Astrocyte (in vitro differentiated cells and primary cell): Measurements from ENCODE around the gene SARNP. TPM values are rescaled to one million over a fixed set of nuclear protein-coding genes. Genes with fewer than 3 reads are reported as not detected.

Experiments
- DNase-seq: peaks from one replicate; pipeline ENCODE4 v3.0.0-alpha.2; 2010; ENCODE audit warnings: low read depth
- FAIRE-seq: peaks from 2 replicates; lab custom pipeline; 2011; peaks lifted over from hg19 to GRCh38; lab: Jason Lieb, UNC
- H2AFZ ChIP-seq: 2 replicates; pipeline ENCODE4 v1.6.0; 2012; ENCODE audit warnings: low read depth, low read length, inconsistent platforms
- H3K27ac ChIP-seq: 2 replicates; pipeline ENCODE4 v1.5.1; 2011; ENCODE audit warnings: low read depth, low read length, inconsistent platforms
- H3K27me3 ChIP-seq: 2 replicates; pipeline ENCODE4 v1.6.0; 2011; ENCODE audit warnings: low read length, inconsistent platforms; ENCODE audit not compliant: insufficient read depth
- H3K36me3 ChIP-seq: 2 replicates; pipeline ENCODE4 v1.5.1; 2011; ENCODE audit warnings: low read length, inconsistent platforms; ENCODE audit not compliant: insufficient read depth
- H3K4me1 ChIP-seq: 2 replicates; pipeline ENCODE4 v1.5.1; 2011; ENCODE audit warnings: low read length, inconsistent platforms; ENCODE audit not compliant: insufficient read depth
- H3K4me2 ChIP-seq: 2 replicates; pipeline ENCODE4 v1.6.0; 2012; ENCODE audit warnings: low read length, inconsistent platforms
- H3K4me3 ChIP-seq: 2 replicates; pipeline ENCODE4 v1.5.1; 2011; ENCODE audit warnings: low read depth, mild to moderate bottlenecking, low read length, inconsistent platforms; ENCODE audit not compliant: insufficient read depth
- H3K79me2 ChIP-seq: 2 replicates; pipeline ENCODE4 v1.6.0; 2012; ENCODE audit warnings: mild to moderate bottlenecking, low read length, inconsistent platforms; ENCODE audit not compliant: insufficient read depth
- H3K9ac ChIP-seq: 2 replicates; pipeline ENCODE4 v1.6.0; 2012; ENCODE audit warnings: mild to moderate bottlenecking, low read length, inconsistent platforms
- H3K9me3 ChIP-seq: 2 replicates; pipeline ENCODE4 v1.5.1; 2012; ENCODE audit warnings: low read depth, mild to moderate bottlenecking, low read length, inconsistent platforms; ENCODE audit not compliant: insufficient read depth
- H4K20me1 ChIP-seq: 2 replicates; pipeline ENCODE4 v1.6.0; 2012; ENCODE audit warnings: low read length, inconsistent platforms; ENCODE audit not compliant: insufficient read depth
- H3K27ac Mint-ChIP-seq: one replicate; pipeline ENCODE4 v1.8.0; 2021; ENCODE audit warnings: mild to moderate bottlenecking, mixed read lengths; ENCODE audit not compliant: unreplicated experiment
- H3K27me3 Mint-ChIP-seq: one replicate; pipeline ENCODE4 v1.8.0; 2021; ENCODE audit warnings: low read depth, mixed read lengths; ENCODE audit not compliant: unreplicated experiment
- H3K36me3 Mint-ChIP-seq: one replicate; pipeline ENCODE4 v1.8.0; 2021; ENCODE audit warnings: low read depth, mixed read lengths; ENCODE audit not compliant: unreplicated experiment
- H3K4me1 Mint-ChIP-seq: one replicate; pipeline ENCODE4 v1.8.0; 2021; ENCODE audit warnings: low read depth, mixed read lengths; ENCODE audit not compliant: unreplicated experiment
- H3K4me3 Mint-ChIP-seq: one replicate; pipeline ENCODE4 v1.8.0; 2021; ENCODE audit warnings: mild to moderate bottlenecking, moderate library complexity, mixed read lengths; ENCODE audit not compliant: unreplicated experiment
- H3K9me3 Mint-ChIP-seq: one replicate; pipeline ENCODE4 v1.8.0; 2021; ENCODE audit warnings: mild to moderate bottlenecking, mixed read lengths; ENCODE audit not compliant: unreplicated experiment
- EZH2 ChIP-seq: IDR thresholded peaks from 2 replicates; pipeline ENCODE4 v1.6.1; 2012; ENCODE audit warnings: mild to moderate bottlenecking, low read length, inconsistent platforms; ENCODE audit not compliant: insufficient read depth
- total RNA-seq: library from RNA; stranded (reverse); gene quantifications from 2 replicates; pipeline ENCODE4 v1.2.1, GENCODE V29; 2021
- TF ChIP-seq, protein P1 (sequence below): IDR thresholded peaks from 2 replicates; pipeline ENCODE4 v1.5.1; 2011; ENCODE audit warnings: low read depth, mild to moderate bottlenecking, inconsistent platforms, low read length, moderate library complexity; ENCODE audit not compliant: insufficient read depth

Gene SARNP
- total RNA-seq, 1 donor from 2014 or later = 105 TPM

- H3K27ac Mint-ChIP-seq = peak overlapping the region; percentile 81
- Histone ChIP-seq H3K36me3 (no peaks in the 10 kb centered on the region), H3K9ac (peak overlapping the region; percentile 75), H3K27ac (no peak overlapping the region), H3K4me3 (peak overlapping the region; percentile 76), H3K4me2 (peak overlapping the region; percentile 100), H3K4me1 (peaks cover 14% of the 10 kb centered on the region), H4K20me1 (peaks cover 41% of the 10 kb centered on the region), H3K79me2 (peaks cover 10% of the 10 kb centered on the region), H2AFZ (peak overlapping the region; percentile 61), H3K27me3 (no peaks in the 10 kb centered on the region), H3K9me3 (no peaks in the 10 kb centered on the region)
- TF ChIP-seq, protein P1, sequence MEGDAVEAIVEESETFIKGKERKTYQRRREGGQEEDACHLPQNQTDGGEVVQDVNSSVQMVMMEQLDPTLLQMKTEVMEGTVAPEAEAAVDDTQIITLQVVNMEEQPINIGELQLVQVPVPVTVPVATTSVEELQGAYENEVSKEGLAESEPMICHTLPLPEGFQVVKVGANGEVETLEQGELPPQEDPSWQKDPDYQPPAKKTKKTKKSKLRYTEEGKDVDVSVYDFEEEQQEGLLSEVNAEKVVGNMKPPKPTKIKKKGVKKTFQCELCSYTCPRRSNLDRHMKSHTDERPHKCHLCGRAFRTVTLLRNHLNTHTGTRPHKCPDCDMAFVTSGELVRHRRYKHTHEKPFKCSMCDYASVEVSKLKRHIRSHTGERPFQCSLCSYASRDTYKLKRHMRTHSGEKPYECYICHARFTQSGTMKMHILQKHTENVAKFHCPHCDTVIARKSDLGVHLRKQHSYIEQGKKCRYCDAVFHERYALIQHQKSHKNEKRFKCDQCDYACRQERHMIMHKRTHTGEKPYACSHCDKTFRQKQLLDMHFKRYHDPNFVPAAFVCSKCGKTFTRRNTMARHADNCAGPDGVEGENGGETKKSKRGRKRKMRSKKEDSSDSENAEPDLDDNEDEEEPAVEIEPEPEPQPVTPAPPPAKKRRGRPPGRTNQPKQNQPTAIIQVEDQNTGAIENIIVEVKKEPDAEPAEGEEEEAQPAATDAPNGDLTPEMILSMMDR = no peak
- no peak for TF ChIP-seq EZH2
- H3K36me3 Mint-ChIP-seq = peaks cover 4% of the 10 kb centered on the region
- no peak for DNase-seq
- no peaks in the 10 kb centered on the region for H3K9me3 Mint-ChIP-seq
- peak overlapping the region; percentile 94 for H3K4me3 Mint-ChIP-seq
- H3K4me1 Mint-ChIP-seq = peaks cover 19% of the 10 kb centered on the region
- H3K27me3 Mint-ChIP-seq = no peaks in the 10 kb centered on the region
- FAIRE-seq = no peak
Observed at GRCh38 chr12:55744340-55745030, 73.0 kb downstream of the SARNP start.

DNA sequence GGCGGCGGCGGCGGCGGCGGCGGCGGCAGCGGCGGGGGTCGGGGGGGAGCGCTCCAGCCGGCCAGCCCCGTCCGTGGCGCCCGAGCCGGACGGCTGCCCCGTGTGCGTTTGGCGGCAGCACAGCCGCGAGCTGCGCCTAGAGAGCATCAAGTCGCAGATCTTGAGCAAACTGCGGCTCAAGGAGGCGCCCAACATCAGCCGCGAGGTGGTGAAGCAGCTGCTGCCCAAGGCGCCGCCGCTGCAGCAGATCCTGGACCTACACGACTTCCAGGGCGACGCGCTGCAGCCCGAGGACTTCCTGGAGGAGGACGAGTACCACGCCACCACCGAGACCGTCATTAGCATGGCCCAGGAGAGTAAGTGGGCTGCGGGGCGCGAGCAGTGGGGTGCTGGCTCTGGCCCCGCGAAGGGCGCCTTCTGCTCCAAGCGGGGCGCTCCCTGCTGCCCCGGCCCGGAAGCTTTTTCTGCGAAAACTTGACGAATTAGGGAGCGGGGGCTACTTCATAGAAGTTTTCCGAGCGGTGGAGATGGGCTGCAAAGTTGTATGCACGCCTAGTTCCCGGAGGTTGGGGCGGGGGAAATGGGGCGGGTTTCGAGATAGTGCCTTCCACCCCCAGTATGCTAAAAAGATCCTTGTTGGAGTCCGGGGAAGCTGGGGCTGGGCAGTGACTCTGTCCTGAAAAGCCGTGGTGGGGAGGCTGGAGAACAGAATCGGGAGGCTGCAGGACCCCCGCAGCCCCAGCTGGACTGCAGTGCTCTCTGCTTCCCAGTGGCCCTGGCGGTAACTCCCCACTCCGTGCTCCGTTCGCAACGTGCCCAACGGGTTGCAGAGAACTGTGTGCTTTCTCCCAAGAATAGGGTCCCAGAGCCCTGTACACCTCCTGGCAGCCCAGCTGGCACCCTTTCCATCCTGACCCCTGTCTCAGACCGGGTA lies 73.9 kb downstream of the SARNP start:
- DNase-seq (peak; percentile 47), FAIRE-seq (no peak)
- Histone ChIP-seq H3K4me2 (peak overlapping the region; percentile 100), H3K4me3 (peak overlapping the region; percentile 76), H3K36me3 (no peaks in the 10 kb centered on the region), H3K27ac (peak overlapping the region; percentile 18), H3K9me3 (no peaks in the 10 kb centered on the region), H2AFZ (peak overlapping the region; percentile 70), H3K79me2 (peaks cover 10% of the 10 kb centered on the region), H3K27me3 (no peaks in the 10 kb centered on the region), H3K4me1 (peaks cover 14% of the 10 kb centered on the region), H4K20me1 (peaks cover 39% of the 10 kb centered on the region), H3K9ac (peak overlapping the region; percentile 75)
- Mint-ChIP-seq H3K36me3 (peaks cover 4% of the 10 kb centered on the region), H3K27ac (peak overlapping the region; percentile 81), H3K4me1 (peaks cover 19% of the 10 kb centered on the region), H3K4me3 (peak overlapping the region; percentile 94), H3K27me3 (no peaks in the 10 kb centered on the region), H3K9me3 (no peaks in the 10 kb centered on the region)
- no peak for TF ChIP-seq EZH2
- TF ChIP-seq, protein P1 = no peak
